ENCODE results near the gene GIN1.

DNA sequence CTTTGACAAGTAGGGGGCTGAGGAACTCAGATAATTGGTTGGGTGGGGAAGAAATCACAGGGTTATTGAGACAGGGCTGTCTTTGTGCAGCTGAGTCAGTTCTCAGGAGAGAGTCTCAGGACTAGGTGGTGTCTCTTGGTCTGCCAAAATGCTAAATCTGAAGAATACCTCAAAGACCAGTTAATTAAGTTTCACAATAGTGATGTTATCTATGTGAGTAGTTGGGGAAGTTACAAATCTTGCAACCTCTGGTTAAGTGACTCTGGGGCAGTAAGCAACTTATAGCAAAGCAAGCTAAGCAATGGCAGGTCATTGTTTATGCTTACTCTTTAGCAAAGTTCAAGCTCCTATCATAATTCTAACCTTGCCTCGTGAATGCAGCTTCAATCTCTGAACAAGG, 53.6 kb downstream of the GIN1 start:
- TF ChIP-seq, protein P1, sequence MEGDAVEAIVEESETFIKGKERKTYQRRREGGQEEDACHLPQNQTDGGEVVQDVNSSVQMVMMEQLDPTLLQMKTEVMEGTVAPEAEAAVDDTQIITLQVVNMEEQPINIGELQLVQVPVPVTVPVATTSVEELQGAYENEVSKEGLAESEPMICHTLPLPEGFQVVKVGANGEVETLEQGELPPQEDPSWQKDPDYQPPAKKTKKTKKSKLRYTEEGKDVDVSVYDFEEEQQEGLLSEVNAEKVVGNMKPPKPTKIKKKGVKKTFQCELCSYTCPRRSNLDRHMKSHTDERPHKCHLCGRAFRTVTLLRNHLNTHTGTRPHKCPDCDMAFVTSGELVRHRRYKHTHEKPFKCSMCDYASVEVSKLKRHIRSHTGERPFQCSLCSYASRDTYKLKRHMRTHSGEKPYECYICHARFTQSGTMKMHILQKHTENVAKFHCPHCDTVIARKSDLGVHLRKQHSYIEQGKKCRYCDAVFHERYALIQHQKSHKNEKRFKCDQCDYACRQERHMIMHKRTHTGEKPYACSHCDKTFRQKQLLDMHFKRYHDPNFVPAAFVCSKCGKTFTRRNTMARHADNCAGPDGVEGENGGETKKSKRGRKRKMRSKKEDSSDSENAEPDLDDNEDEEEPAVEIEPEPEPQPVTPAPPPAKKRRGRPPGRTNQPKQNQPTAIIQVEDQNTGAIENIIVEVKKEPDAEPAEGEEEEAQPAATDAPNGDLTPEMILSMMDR (IDR thresholded peaks at IDR 0.05) = no peak
- TF ChIP-seq POLR2A (IDR thresholded peaks at IDR 0.05) = no peak

All from thyroid gland (tissue), 4 donors.